ENCODE results near the gene PIGA.
A peak's percentile ranks its signal among the peaks of the same experiment; 100 is the strongest.
"Not testable (repeated sequence)": the region's sequence is repeated elsewhere in the genome, so short reads cannot be mapped to it uniquely, and the experiment has no call there.

PIGA gene

DNA sequence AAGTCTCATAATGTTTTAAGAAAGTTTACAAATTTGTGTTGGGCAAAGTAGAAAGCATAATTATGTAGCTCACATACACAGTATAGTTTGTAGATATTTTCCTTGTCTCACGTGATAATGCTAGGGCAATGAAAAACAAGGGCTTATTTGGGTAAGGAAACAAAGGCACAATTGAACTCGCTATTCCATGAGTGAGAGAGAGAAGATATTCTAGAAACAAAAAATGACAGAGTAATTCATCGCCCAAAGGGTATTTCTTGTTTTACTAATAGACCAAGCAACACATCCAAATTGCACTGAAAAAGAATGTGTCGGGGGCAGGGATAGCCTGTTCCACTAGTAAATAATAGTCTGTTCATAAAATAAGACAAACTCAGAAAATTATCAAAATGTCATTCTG, 16.2 kb downstream of the PIGA start:
- DNase-seq = no peak

DNA sequence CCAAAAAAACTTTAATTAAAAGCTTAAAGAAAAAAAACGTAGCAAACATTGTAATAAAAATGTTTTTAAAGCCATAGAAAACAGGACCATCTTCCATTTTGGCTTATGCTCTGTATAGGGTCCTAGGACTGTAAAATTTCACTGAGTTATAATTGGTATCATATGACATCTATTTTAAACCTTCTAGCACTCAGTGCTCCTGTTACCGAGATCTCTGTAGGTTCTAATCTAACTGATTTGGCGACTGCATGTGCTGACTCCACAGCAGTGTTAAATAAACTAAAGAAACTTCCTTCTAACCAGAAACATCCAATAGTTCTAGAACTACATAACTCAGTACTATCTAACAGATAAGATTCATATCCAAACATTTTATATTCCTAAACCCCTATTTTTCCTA, 19.8 kb downstream of the PIGA start, which contains the start of gene ASB11:
TSS of gene ASB11 (minus strand) at position 132 of the 400 bp plus-strand sequence. CDS start at position 97, 35 bp downstream.
- DNase-seq = no peak

DNA sequence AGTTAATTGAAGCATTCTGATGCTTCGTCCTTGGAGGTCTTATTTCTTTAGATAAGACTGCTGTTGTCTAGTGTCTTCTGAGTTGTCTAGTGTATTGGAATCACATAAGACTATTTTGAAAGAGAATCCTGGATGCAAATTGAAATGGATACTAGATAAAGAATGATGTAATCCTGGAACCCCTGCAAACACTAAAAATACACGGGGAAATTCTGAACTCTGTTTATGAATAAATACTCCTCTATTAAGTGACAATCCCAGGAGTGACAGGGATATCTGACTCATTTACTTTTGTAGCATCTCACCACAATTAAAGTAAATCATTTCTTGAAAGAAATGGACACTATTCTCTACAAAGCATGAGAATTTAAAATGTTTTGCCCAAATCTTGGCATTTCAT, 20.9 kb downstream of the PIGA start:
- DNase-seq = no peak

GRCh38 chrX:15311119-15311518, 24.2 kb downstream of the PIGA start:
- DNase-seq = no peak

DNA sequence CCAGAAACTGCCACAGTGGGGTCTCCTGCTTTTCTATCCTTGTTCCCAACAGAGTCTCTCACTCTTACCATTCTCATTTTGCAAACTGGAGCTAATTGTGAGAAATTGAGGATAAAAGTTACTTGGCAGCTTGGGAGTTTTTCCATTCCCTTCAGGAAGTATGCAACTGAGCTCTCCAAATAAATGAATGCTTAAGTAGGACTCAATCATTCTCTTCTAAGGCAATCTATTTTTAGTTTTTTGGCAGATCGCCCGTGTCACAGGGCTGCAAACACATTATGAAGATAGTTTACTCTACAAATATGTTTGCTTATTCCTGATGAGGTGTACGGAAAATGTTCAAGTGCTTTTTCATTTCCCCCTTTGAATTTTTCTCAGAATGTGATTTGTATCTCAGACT, 25.2 kb downstream of the PIGA start:
- DNase-seq = no peak

DNA sequence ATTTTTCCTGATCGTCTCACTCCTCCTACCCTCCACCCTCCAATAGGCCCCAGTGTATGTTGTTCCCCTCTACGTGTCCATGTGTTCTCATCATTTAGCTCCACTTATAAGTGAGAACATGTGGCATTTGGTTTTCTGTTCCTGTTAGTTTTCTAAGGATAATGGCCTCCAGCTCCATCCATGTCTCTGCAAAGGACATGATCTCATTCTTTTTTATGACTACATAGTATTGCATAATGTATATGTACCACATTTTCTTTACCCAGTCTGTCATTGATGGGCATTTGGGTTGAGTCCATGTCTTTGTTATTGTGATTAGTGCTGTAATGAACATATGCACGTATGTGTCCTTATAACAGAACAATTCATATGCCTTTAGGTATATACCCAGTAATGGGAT, 29.4 kb downstream of the PIGA start:
- DNase-seq = not testable (repeated sequence)

GRCh38 chrX:15301924-15302323, 33.4 kb downstream of the PIGA start:
- peak in 1 of 2 donors; percentile 59 for DNase-seq

- peak in 1 of 2 donors; percentile 5 for DNase-seq
Observed at GRCh38 chrX:15299941-15300851, 35.1 kb downstream of the PIGA start.

- no peak for DNase-seq
Observed at GRCh38 chrX:15298780-15299179, 36.5 kb downstream of the PIGA start.

GRCh38 chrX:15298201-15298600, 37.1 kb downstream of the PIGA start:
- DNase-seq = no peak

DNA sequence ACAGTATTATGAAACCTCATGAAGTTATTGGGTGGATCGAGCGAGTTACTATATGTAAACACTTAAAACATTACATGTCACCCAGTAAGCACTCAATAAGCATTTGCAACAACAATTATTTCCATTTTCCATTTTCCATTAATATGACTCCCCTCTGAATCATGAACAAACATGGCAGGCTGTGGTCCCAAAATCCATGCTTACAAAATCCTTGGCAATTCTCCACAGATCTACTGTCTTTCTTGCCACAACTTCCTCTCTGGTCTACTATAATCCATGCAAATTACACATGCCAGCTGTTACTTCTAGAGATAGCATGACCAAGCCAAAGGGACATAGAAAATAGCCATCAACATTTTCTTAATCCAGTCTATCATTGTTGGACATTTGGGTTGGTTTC, 41.9 kb downstream of the PIGA start:
- no peak for DNase-seq

DNA sequence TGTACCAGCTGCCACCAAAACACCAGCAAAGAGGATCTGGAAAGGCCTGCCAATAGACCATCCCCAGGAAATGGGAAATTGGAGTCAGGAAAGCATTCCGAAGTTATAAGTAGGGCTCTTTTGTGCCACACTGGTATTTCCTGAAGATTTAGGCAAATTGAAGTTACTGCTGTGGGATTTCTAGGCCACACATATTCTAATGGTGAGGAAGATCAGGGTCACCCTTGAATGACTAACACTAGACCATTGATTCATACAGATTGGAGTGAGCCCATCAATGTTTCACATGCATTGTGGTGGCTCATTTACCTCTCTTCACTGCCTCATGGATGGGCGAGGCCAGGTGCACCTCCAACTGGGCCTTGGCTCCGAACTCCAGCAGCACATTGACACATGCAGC, 42.5 kb downstream of the PIGA start:
- no peak for DNase-seq

DNA sequence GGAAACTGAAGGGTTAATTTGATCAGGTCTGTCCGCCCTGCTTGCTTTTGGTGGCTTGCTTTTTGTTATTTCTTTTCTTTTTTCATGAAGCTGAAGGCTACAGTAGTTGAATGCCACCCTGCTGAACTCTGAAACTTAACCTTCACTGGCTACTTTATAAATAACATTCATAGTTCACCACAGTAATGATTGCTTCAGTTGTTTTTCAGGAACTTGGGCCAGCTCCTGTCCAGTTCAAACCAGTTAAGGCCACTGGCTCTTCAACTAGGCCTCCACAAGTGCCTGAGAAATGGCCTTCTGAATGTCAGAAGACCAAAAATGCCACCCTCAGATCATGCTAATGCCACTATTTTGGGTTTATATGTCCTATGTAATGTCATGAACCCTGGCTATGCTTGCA, 57.7 kb downstream of the PIGA start:
- DNase-seq = no peak

DNA sequence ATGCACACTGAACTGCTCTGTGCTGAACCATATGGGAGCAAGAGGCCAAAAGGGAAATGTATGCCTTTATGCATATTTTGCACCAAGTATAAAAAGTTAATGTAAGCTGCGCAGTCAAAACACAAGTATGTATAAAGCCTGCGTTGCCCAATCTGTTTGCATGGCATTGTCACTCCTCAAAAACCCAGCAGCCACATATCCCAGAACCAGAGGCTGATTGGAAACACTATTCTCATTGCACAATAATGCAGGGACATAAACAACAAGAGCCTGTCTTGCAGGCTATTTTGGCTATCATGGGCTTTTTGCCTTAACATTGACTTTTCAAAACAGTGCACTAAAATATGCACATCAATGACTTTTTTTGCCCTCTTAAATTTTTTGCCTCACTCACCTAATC, 60.4 kb downstream of the PIGA start:
- no peak for DNase-seq

- not testable (repeated sequence) for DNase-seq
Observed at GRCh38 chrX:15273275-15273674, 62.0 kb downstream of the PIGA start.

DNA sequence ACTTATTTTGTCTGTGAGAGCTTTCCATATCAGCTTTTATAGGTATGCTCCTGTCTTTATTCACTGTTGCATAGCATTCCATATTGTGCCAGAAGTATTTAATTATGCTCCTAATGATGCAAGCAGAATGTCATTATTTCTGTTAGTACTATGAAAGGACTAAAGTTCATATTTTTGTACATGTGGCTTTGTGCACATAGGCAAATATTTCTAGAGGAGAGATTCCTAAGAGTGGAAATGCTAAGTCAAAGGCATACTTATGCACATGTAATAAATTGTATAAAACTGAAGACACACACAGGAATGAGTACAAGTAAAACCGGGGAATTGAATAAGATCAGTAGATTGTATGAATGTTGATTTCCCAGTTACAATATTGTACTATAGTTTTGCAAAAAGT, 63.6 kb downstream of the PIGA start:
- DNase-seq = no peak

GRCh38 chrX:15269618-15270521, 65.5 kb downstream of the PIGA start, which contains the start of gene ASB9:
ASB9 (minus strand) TSS chrX:15270083; CDS start chrX:15269874, 209 bp downstream.
- peak; percentile 8 to 45 for DNase-seq

Data from CD4-positive, alpha-beta T cell treated with Interferon alpha-2 for 1 hour (primary cell).